PFSK-1 (cell line): ENCODE measurements around the gene FGR.

Experiments used
- FOXP2 ChIP-seq: optimal IDR thresholded peaks from 2 replicates; pipeline ENCODE3; 2011; ENCODE audit warnings: borderline replicate concordance, control low read depth, inconsistent platforms; ENCODE audit not compliant: insufficient read depth; ENCODE audit errors: extremely low read length, extremely low read depth
- POLR2AphosphoS5 ChIP-seq: IDR thresholded peaks from 2 replicates; pipeline ENCODE4 v1.6.1; 2012; ENCODE audit warnings: low read depth, mild to moderate bottlenecking, control low read depth, low read length, moderate library complexity
- SIN3A ChIP-seq: IDR thresholded peaks from 2 replicates; pipeline ENCODE4 v1.6.1; 2012; ENCODE audit warnings: mild to moderate bottlenecking, low read length, moderate library complexity, borderline replicate concordance; ENCODE audit not compliant: insufficient read depth
- TAF1 ChIP-seq: IDR thresholded peaks from 2 replicates; pipeline ENCODE4 v1.6.1; 2012; ENCODE audit warnings: low read length, control low read depth, borderline replicate concordance; ENCODE audit not compliant: insufficient read depth
- TF ChIP-seq, protein P1 (sequence below), 2 experiments: IDR thresholded peaks; 2 replicates each; pipeline versions ENCODE4 v1.6.1 to v1.8.0; 2011 to 2012; ENCODE audit warnings: low read depth in 2 of 2, low read length in 2 of 2, control low read depth in 1 of 2, inconsistent platforms in 1 of 2, mild to moderate bottlenecking in 1 of 2, moderate library complexity in 1 of 2; ENCODE audit not compliant: insufficient read depth in 1 of 2

DNA sequence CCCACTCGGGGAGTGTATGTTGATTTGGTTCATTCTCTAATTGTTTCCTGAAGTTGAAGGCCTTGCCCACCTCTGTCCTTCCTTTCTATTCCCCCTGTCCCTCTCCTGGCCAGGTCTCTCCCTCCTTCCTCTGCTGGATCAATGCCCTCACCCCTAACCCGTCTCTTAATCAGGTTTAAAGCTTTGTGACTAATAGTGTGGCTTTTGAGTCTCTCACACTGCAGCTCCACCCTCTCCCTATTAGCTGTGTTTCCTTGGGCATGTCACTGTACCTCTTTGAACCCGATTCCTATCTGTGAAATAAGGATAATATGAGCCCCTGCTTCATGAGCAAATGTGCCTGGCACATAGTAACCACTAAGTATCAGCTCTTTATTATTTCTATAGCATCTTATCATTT is 51.5 kb downstream of the FGR start:
- no peak for TF ChIP-seq POLR2AphosphoS5
- TF ChIP-seq, protein P1, sequence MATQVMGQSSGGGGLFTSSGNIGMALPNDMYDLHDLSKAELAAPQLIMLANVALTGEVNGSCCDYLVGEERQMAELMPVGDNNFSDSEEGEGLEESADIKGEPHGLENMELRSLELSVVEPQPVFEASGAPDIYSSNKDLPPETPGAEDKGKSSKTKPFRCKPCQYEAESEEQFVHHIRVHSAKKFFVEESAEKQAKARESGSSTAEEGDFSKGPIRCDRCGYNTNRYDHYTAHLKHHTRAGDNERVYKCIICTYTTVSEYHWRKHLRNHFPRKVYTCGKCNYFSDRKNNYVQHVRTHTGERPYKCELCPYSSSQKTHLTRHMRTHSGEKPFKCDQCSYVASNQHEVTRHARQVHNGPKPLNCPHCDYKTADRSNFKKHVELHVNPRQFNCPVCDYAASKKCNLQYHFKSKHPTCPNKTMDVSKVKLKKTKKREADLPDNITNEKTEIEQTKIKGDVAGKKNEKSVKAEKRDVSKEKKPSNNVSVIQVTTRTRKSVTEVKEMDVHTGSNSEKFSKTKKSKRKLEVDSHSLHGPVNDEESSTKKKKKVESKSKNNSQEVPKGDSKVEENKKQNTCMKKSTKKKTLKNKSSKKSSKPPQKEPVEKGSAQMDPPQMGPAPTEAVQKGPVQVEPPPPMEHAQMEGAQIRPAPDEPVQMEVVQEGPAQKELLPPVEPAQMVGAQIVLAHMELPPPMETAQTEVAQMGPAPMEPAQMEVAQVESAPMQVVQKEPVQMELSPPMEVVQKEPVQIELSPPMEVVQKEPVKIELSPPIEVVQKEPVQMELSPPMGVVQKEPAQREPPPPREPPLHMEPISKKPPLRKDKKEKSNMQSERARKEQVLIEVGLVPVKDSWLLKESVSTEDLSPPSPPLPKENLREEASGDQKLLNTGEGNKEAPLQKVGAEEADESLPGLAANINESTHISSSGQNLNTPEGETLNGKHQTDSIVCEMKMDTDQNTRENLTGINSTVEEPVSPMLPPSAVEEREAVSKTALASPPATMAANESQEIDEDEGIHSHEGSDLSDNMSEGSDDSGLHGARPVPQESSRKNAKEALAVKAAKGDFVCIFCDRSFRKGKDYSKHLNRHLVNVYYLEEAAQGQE (IDR thresholded peaks at IDR 0.05; ENCODE audit: insufficient read depth in 1 of 2, low read depth in 2 of 2, low read length in 2 of 2): no peak
- TF ChIP-seq SIN3A: no peak
- TF ChIP-seq TAF1: no peak
- no peak for TF ChIP-seq FOXP2
